ENCODE results near the gene GUCY2D.

- TF ChIP-seq CTCF (conservative IDR thresholded peaks at IDR 0.05; ENCODE audit: low read length) (no peak), EZH2phosphoT487 (IDR thresholded peaks at IDR 0.05; ENCODE audit: borderline replicate concordance, low read depth, low read length) (no peak)
Observed at GRCh38 chr17:8006836-8007680, 4.6 kb downstream of the GUCY2D start.

Data from OCI-LY7 (cell line).